Endothelial cell of umbilical vein (primary cell): Measurements from ENCODE around the gene CLEC4M. TPM values are rescaled to one million over a fixed set of nuclear protein-coding genes. Genes with fewer than 3 reads are reported as not detected.

ENCODE experiments used
- BruUV-seq: library from RNA; stranded (reverse); fragments of 400-500 nt; replicated peaks from 2 replicates; lab custom pipeline; 2021; lab: Mats Ljungman, UMichigan
- CTCF ChIA-PET: fragments of 300-600, 350-600 bp; sonication (Branson Sonifier 250); formaldehyde crosslinking; loops from one replicate; lab custom pipeline; 2021; ENCODE audit warnings: antibody characterized with exemption, inconsistent platforms; lab: Charles Lee
- POLR2A ChIA-PET: fragments of 300-600, 350-600 bp; sonication (Branson Sonifier 250); formaldehyde crosslinking; loops from one replicate; lab custom pipeline; 2021; ENCODE audit warnings: antibody characterized with exemption, inconsistent platforms; lab: Charles Lee
- DNase-seq: peaks from one replicate; pipeline ENCODE4 v3.0.0-alpha.2; 2011; ENCODE audit warnings: low read depth, low spot score
- FAIRE-seq: peaks from 2 replicates; lab custom pipeline; 2011; peaks lifted over from hg19 to GRCh38; lab: Jason Lieb, UNC
- H2AFZ ChIP-seq: 2 replicates; pipeline ENCODE4 v1.6.0; 2012; ENCODE audit warnings: low read depth, low read length, control low read depth, inconsistent platforms
- H3K27ac ChIP-seq: 2 replicates; pipeline ENCODE4 v1.5.1; 2011; ENCODE audit warnings: low read depth, mild to moderate bottlenecking, control low read depth, low read length, moderate library complexity; ENCODE audit not compliant: insufficient read depth
- H3K27me3 ChIP-seq, 2 experiments: 2 replicates each; pipeline versions ENCODE4 v1.6.0 to v1.6.1; 2011; ENCODE audit warnings: low read length in 2 of 2, mixed read lengths in 1 of 2; ENCODE audit not compliant: control insufficient read depth in 2 of 2, insufficient read depth in 2 of 2
- H3K36me3 ChIP-seq, 2 experiments: 2 replicates in 1 of 2; 3 replicates in 1 of 2; pipeline ENCODE4 v1.5.1; 2011; ENCODE audit warnings: low read length in 2 of 2, mild to moderate bottlenecking in 1 of 2, moderate library complexity in 1 of 2; ENCODE audit not compliant: control insufficient read depth in 2 of 2, insufficient read depth in 2 of 2; ENCODE audit errors: extremely low read depth in 1 of 2
- H3K4me1 ChIP-seq: 3 replicates; pipeline ENCODE4 v1.5.1; 2011; ENCODE audit warnings: mild to moderate bottlenecking, low read length; ENCODE audit not compliant: control insufficient read depth, insufficient read depth; ENCODE audit errors: extremely low read depth
- H3K4me2 ChIP-seq: 2 replicates; pipeline ENCODE4 v1.6.1; 2011; ENCODE audit warnings: low read length, control low read depth, mixed read lengths; ENCODE audit not compliant: insufficient read depth
- H3K4me3 ChIP-seq, 3 experiments: fragments of 200-600 bp in 1 of 3; sonication (generic), shearing (Covaris generic) in 1 of 3; replicated peaks in 1 of 3; 2 replicates each; pipeline ENCODE4 v1.5.1; 2011 to 2016; ENCODE audit warnings: control low read depth in 3 of 3, low read length in 3 of 3, mild to moderate bottlenecking in 2 of 3, inconsistent platforms in 1 of 3, low read depth in 1 of 3, moderate library complexity in 1 of 3; ENCODE audit not compliant: insufficient read depth in 1 of 3
- H3K79me2 ChIP-seq: 2 replicates; pipeline ENCODE4 v1.6.0; 2012; ENCODE audit warnings: low read length, inconsistent platforms; ENCODE audit not compliant: control insufficient read depth, insufficient read depth
- H3K9ac ChIP-seq: replicated peaks from 2 replicates; pipeline ENCODE3; 2011; ENCODE audit warnings: low read length, control low read depth; ENCODE audit not compliant: insufficient read depth; ENCODE audit errors: extremely low read depth
- H3K9me1 ChIP-seq: replicated peaks from 3 replicates; pipeline ENCODE4 v1.6.0; 2011; ENCODE audit warnings: mild to moderate bottlenecking, low read length; ENCODE audit not compliant: control insufficient read depth, insufficient read depth; ENCODE audit errors: extremely low read depth
- H3K9me3 ChIP-seq: replicated peaks from 2 replicates; pipeline ENCODE4 v1.5.1; 2012; ENCODE audit warnings: low read length, inconsistent platforms; ENCODE audit not compliant: control insufficient read depth, insufficient read depth
- H4K20me1 ChIP-seq: replicated peaks from 2 replicates; pipeline ENCODE3; 2011; ENCODE audit warnings: mild to moderate bottlenecking, low read length; ENCODE audit not compliant: control insufficient read depth, insufficient read depth; ENCODE audit errors: extremely low read depth
- EZH2 ChIP-seq: IDR thresholded peaks from 2 replicates; pipeline ENCODE4 v1.6.1; 2012; ENCODE audit warnings: borderline replicate concordance, low read depth, mild to moderate bottlenecking, moderate library complexity, low read length, inconsistent platforms; ENCODE audit not compliant: severe bottlenecking
- FOS ChIP-seq: IDR thresholded peaks from 2 replicates; pipeline ENCODE4 v1.6.1; 2011; ENCODE audit warnings: mild to moderate bottlenecking, low read length, moderate library complexity, borderline replicate concordance; ENCODE audit not compliant: insufficient read depth
- GATA2 ChIP-seq: IDR thresholded peaks from 2 replicates; pipeline ENCODE4 v1.7.0; 2011; ENCODE audit warnings: low read depth, mild to moderate bottlenecking, moderate library complexity, mixed read lengths, low read length; ENCODE audit not compliant: insufficient read length, insufficient read depth
- JUN ChIP-seq: IDR thresholded peaks from 2 replicates; pipeline ENCODE4 v1.6.1; 2011; ENCODE audit warnings: borderline replicate concordance, low read depth; ENCODE audit not compliant: insufficient read length, insufficient read depth
- MYC ChIP-seq: IDR thresholded peaks from one replicate; pipeline ENCODE4 v1.6.1; 2011; ENCODE audit warnings: mild to moderate bottlenecking, low read depth, low read length
- POLR2A ChIP-seq: IDR thresholded peaks from 2 replicates; pipeline ENCODE4 v1.6.1; 2012; ENCODE audit warnings: low read depth, mild to moderate bottlenecking, control low read depth, low read length
- POLR2AphosphoS5 ChIP-seq: IDR thresholded peaks from 2 replicates; pipeline ENCODE4 v1.6.1; 2012; ENCODE audit warnings: low read depth, mild to moderate bottlenecking, control low read depth, low read length, moderate library complexity; ENCODE audit not compliant: insufficient read depth
- dilution Hi-C: fragments of 300-500 bp; cut with MboI; formaldehyde crosslinking; loops from one replicate; pipeline ENCODE4 v1.15.0; 2019; ENCODE audit warnings: low sequenced_read_pairs; ENCODE audit not compliant: extremely low pct_ligation_motif_present
- intact Hi-C: fragments of 100-400 bp; cut with micrococcal nuclease; formaldehyde crosslinking; loops from one replicate; pipeline ENCODE4 v1.10.0; 2022
- polyA plus RNA-seq, 4 experiments: library from polyadenylated mRNA; depleted of rRNA in 3 of 4; stranded (reverse) in 3 of 4; unstranded in 1 of 4; fragments of >200 nt; gene quantifications; 2 replicates each; pipeline versions ENCODE4 v1.2.1 to v1.2.3, GENCODE V29; 2011 to 2012; ENCODE audit warnings: missing spikeins in 1 of 4
- total RNA-seq: library from RNA; stranded (reverse); gene quantifications from 2 replicates; pipeline ENCODE4 v1.2.3, GENCODE V29; 2021
- TF ChIP-seq, protein P1 (sequence below), 2 donors: IDR thresholded peaks; 1 replicate in 1 of 2; 2 replicates in 1 of 2; pipeline ENCODE4 v1.5.1; 2011; ENCODE audit warnings: low read length in 2 of 2, mild to moderate bottlenecking in 2 of 2, moderate library complexity in 2 of 2, control low read depth in 1 of 2, inconsistent platforms in 1 of 2, low read depth in 1 of 2; ENCODE audit not compliant: insufficient read depth in 1 of 2; ENCODE audit errors: extremely low read depth in 1 of 2

CLEC4M gene
- total and polyA plus RNA-seq, 2 donors (not counting 3 experiments of a cell fraction or from before 2014, with no cell fraction given), result 0.46 to 1.0 TPM

DNA sequence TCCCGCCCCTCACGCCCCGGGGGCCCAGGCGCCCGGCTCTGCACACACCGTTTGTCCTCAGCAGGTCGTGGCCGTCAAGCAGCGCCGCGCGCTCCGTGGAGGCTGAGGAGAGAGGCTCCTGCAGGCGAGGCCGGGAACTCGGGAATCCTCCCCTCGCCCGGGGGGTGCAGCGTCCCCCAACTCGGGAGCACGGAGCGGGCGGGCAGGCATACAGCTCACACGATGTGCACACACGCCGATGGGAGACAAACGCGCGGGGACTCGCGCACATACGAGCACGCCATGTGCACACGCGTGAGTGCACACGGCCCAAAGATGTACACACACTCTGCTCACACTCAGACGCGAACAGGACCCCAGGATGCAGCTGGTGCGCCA lies 31.8 kb upstream of the CLEC4M start:
- dilution Hi-C loops, result no loop called here

More for the DNA sequence above, 31.8 kb upstream of the CLEC4M start:
- POLR2A ChIA-PET, result no interaction called here
- BruUV-seq, result no TSS peak
- CTCF ChIA-PET, result interaction anchor here (1.2 kb wide), 1 partner anchor 50 kb away, joined by 3 read pairs; the partner anchor contains the start of gene TRAPPC5
- H3K27ac ChIP-seq, result no peak overlapping the region
- no peaks in the 10 kb centered on the region for H3K4me1 ChIP-seq
- DNase-seq (no peak), FAIRE-seq (no peak)
- H2AFZ ChIP-seq, result no peak overlapping the region
- H3K79me2 ChIP-seq, result no peaks in the 10 kb centered on the region
- H3K36me3 ChIP-seq, result no peaks in the 10 kb centered on the region
- TF ChIP-seq EZH2 (no peak), POLR2AphosphoS5 (no peak), FOS (no peak), GATA2 (no peak), JUN (no peak), MYC (no peak), POLR2A (no peak)
- TF ChIP-seq, protein P1, sequence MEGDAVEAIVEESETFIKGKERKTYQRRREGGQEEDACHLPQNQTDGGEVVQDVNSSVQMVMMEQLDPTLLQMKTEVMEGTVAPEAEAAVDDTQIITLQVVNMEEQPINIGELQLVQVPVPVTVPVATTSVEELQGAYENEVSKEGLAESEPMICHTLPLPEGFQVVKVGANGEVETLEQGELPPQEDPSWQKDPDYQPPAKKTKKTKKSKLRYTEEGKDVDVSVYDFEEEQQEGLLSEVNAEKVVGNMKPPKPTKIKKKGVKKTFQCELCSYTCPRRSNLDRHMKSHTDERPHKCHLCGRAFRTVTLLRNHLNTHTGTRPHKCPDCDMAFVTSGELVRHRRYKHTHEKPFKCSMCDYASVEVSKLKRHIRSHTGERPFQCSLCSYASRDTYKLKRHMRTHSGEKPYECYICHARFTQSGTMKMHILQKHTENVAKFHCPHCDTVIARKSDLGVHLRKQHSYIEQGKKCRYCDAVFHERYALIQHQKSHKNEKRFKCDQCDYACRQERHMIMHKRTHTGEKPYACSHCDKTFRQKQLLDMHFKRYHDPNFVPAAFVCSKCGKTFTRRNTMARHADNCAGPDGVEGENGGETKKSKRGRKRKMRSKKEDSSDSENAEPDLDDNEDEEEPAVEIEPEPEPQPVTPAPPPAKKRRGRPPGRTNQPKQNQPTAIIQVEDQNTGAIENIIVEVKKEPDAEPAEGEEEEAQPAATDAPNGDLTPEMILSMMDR (IDR thresholded peaks at IDR 0.05; ENCODE audit: extremely low read depth in 1 of 2, insufficient read depth in 1 of 2, low read depth in 1 of 2, low read length in 2 of 2), result no peak
- H3K9ac ChIP-seq, result no peak overlapping the region
- H3K27me3 ChIP-seq, result peaks cover 35 to 40% of the 10 kb centered on the region in 2 experiments
- no peak overlapping the region for H3K4me2 ChIP-seq
- H3K9me1 ChIP-seq, result no peaks in the 10 kb centered on the region
- H3K4me3 ChIP-seq, result no peak overlapping the region
- intact Hi-C loops, result no loop called here
- no peaks in the 10 kb centered on the region for H4K20me1 ChIP-seq
- H3K9me3 ChIP-seq, result no peaks in the 10 kb centered on the region
